HepG2 (cell line): ENCODE results near the gene RBM43. TPM values are rescaled to one million over a fixed set of nuclear protein-coding genes. Genes with fewer than 3 reads are reported as not detected.

Experiments
- ATAC-seq: fragments of 200-7000 bp; cut with Tn5 transposase; 3 replicates; pipeline ENCODE4 v1.9.1; 2020; ENCODE audit warnings: mild to moderate bottlenecking, moderate library complexity
- BruUV-seq: library from RNA; stranded (reverse); fragments of 400-500 nt; replicated peaks from 2 replicates; lab custom pipeline; 2021; lab: Mats Ljungman, UMichigan
- CTCF ChIA-PET: fragments of 300-600 bp; formaldehyde crosslinking; extraction: SDS; loops from one replicate; lab custom pipeline; 2021; ENCODE audit warnings: low total read pairs, inconsistent platforms, low intra/inter-chr PET ratio; lab: Yijun Ruan, JAX
- POLR2A ChIA-PET: fragments of 350-600 bp; sonication (Branson Sonifier 250); formaldehyde crosslinking; loops from one replicate; lab custom pipeline; 2020; ENCODE audit warnings: antibody characterized with exemption, inconsistent platforms; lab: Yijun Ruan, JAX
- DNase-seq: peaks from one replicate; pipeline ENCODE4 v3.0.0-alpha.2; 2015; ENCODE audit warnings: low spot score
- FAIRE-seq: peaks from 3 replicates; lab custom pipeline; 2011; peaks lifted over from hg19 to GRCh38; lab: Jason Lieb, UNC
- H2AFZ ChIP-seq: one replicate; pipeline ENCODE4 v1.6.1; 2011; ENCODE audit warnings: low read length, inconsistent platforms
- H3K27ac ChIP-seq: fragments of 300-600 bp; 3 replicates; pipeline ENCODE4 v1.8.0; 2011; ENCODE audit warnings: mixed run types, mild to moderate bottlenecking, mixed read lengths, low read length, inconsistent platforms; ENCODE audit not compliant: insufficient read depth; ENCODE audit errors: extremely low read length
- H3K27me3 ChIP-seq, 2 experiments: fragments of 200-600 bp in 1 of 2; 2 replicates in 1 of 2; 3 replicates in 1 of 2; pipeline versions ENCODE4 v1.6.0 to v1.8.0; 2011; ENCODE audit warnings: low read length in 2 of 2, mild to moderate bottlenecking in 2 of 2, moderate library complexity in 2 of 2, inconsistent platforms in 1 of 2; ENCODE audit not compliant: insufficient read depth in 2 of 2, control insufficient read depth in 1 of 2
- H3K36me3 ChIP-seq, 2 experiments: fragments of 200-600 bp in 1 of 2; replicated peaks in 1 of 2; 2 replicates in 1 of 2; 3 replicates in 1 of 2; pipeline versions ENCODE4 v1.5.1 to v1.8.0; 2011; ENCODE audit warnings: low read length in 2 of 2, inconsistent platforms in 1 of 2; ENCODE audit not compliant: insufficient read depth in 2 of 2, control insufficient read depth in 1 of 2
- H3K4me1 ChIP-seq: 2 replicates; pipeline ENCODE4 v1.5.1; 2012; ENCODE audit warnings: low read length, inconsistent platforms; ENCODE audit not compliant: insufficient read depth
- H3K4me2 ChIP-seq: 2 replicates; pipeline ENCODE4 v1.6.0; 2011; ENCODE audit warnings: low read depth, low read length, inconsistent platforms
- H3K4me3 ChIP-seq, 3 experiments: fragments of 200-600 bp in 1 of 3; sonication (generic), shearing (Covaris generic) in 1 of 3; replicated peaks in 1 of 3; 2 replicates each; pipeline ENCODE4 v1.5.1; 2011 to 2016; ENCODE audit warnings: low read length in 3 of 3, inconsistent platforms in 2 of 3, low read depth in 2 of 3, mild to moderate bottlenecking in 2 of 3, control low read depth in 1 of 3, mixed read lengths in 1 of 3; ENCODE audit not compliant: insufficient read depth in 1 of 3
- H3K79me2 ChIP-seq: one replicate; pipeline ENCODE4 v1.6.1; 2011; ENCODE audit warnings: low read length, inconsistent platforms; ENCODE audit not compliant: insufficient read depth
- H3K9ac ChIP-seq: 2 replicates; pipeline ENCODE4 v1.6.0; 2011; ENCODE audit warnings: mild to moderate bottlenecking, low read depth, low read length, inconsistent platforms; ENCODE audit not compliant: insufficient read depth
- H3K9me3 ChIP-seq: 2 replicates; pipeline ENCODE4 v1.5.1; 2012; ENCODE audit warnings: mild to moderate bottlenecking, low read length
- H4K20me1 ChIP-seq: 2 replicates; pipeline ENCODE4 v1.6.0; 2011; ENCODE audit warnings: inconsistent platforms, mild to moderate bottlenecking, low read length, moderate library complexity; ENCODE audit not compliant: insufficient read depth
- AHR ChIP-seq: IDR thresholded peaks from 2 replicates; pipeline ENCODE4 v1.6.1; 2018; ENCODE audit warnings: missing genetic modification reagents, missing compliant biosample characterization
- ARNT2 ChIP-seq: sonication (generic); formaldehyde crosslinking; IDR thresholded peaks from 2 replicates; pipeline ENCODE4 v1.8.0; 2022; ENCODE audit warnings: mild to moderate bottlenecking, low read depth, missing genetic modification reagents, moderate library complexity
- ATF5 ChIP-seq: sonication (generic); formaldehyde crosslinking; IDR thresholded peaks from 2 replicates; pipeline ENCODE4 v1.4.0; 2020; ENCODE audit warnings: mild to moderate bottlenecking, low read depth, missing genetic modification reagents
- HNRNPLL ChIP-seq: fragments of 200-400 bp; formaldehyde crosslinking; IDR thresholded peaks from 2 replicates; pipeline ENCODE4 v1.6.1; 2017; ENCODE audit warnings: mild to moderate bottlenecking, low read depth, low read length; ENCODE audit not compliant: poor library complexity, severe bottlenecking
- KDM2A ChIP-seq: sonication (generic); formaldehyde crosslinking; IDR thresholded peaks from 2 replicates; pipeline ENCODE4 v1.4.0; 2020; ENCODE audit warnings: low read depth, missing genetic modification reagents, borderline replicate concordance
- NFE2L2 ChIP-seq: fragments of 150-350 bp; IDR thresholded peaks from 2 replicates; pipeline ENCODE4 v1.6.1; 2014; ENCODE audit warnings: low read length
- THYN1 ChIP-seq: sonication (generic); formaldehyde crosslinking; IDR thresholded peaks from 2 replicates; pipeline ENCODE4 v1.8.1; 2023; ENCODE audit warnings: low read depth, mild to moderate bottlenecking, moderate library complexity, missing genetic modification reagents, borderline replicate concordance
- YEATS4 ChIP-seq: sonication (generic); formaldehyde crosslinking; IDR thresholded peaks from 2 replicates; pipeline ENCODE4 v1.4.0; 2020; ENCODE audit warnings: missing genetic modification reagents, borderline replicate concordance
- ZNF121 ChIP-seq: sonication (generic); formaldehyde crosslinking; IDR thresholded peaks from 2 replicates; pipeline ENCODE4 v1.5.0; 2020; ENCODE audit warnings: mild to moderate bottlenecking, missing genetic modification reagents
- ZNF431 ChIP-seq: sonication (generic); formaldehyde crosslinking; IDR thresholded peaks from 2 replicates; pipeline ENCODE4 v1.9.0; 2022; ENCODE audit warnings: missing genetic modification reagents, low read depth, mild to moderate bottlenecking, borderline replicate concordance
- ZNF432 ChIP-seq: sonication (generic); formaldehyde crosslinking; IDR thresholded peaks from 2 replicates; pipeline ENCODE4 v1.5.0; 2020; ENCODE audit warnings: missing genetic modification reagents, mild to moderate bottlenecking, borderline replicate concordance
- ZNF530 ChIP-seq: sonication (generic); formaldehyde crosslinking; IDR thresholded peaks from 2 replicates; pipeline ENCODE4 v1.5.0; 2020; ENCODE audit warnings: low read depth, mild to moderate bottlenecking, missing genetic modification reagents
- ZNF614 ChIP-seq: IDR thresholded peaks from 2 replicates; pipeline ENCODE4 v1.6.1; 2018; ENCODE audit warnings: missing biosample characterization, missing genetic modification reagents, inconsistent platforms, borderline replicate concordance
- ZSCAN22 ChIP-seq: sonication (generic); formaldehyde crosslinking; IDR thresholded peaks from 2 replicates; pipeline ENCODE4 v1.4.0; 2020; ENCODE audit warnings: mild to moderate bottlenecking, missing genetic modification reagents
- WGBS: methylation state at CpG from one replicate; pipeline ENCODE4 v1.1.6; 2017; ENCODE audit warnings: low lambda C conversion rate; 5-methylcytosine and 5-hydroxymethylcytosine counted together
- in situ Hi-C: cut with HindIII; loops from 2 replicates; pipeline ENCODE4 v1.10.0; 2017; ENCODE audit warnings: low pct_unique_long_range_greater_than_20kb; ENCODE audit not compliant: extremely low pct_ligation_motif_present
- intact Hi-C: fragments of 100-400 bp; cut with micrococcal nuclease; formaldehyde crosslinking; loops from one replicate; pipeline ENCODE4 v1.10.0; 2022; ENCODE audit not compliant: unreplicated experiment
- polyA plus RNA-seq, 8 experiments: library from polyadenylated mRNA; depleted of rRNA in 3 of 8; stranded (reverse) in 7 of 8; unstranded in 1 of 8; fragments of >200 nt; fragmentation: Illumina TruSeq in 4 of 8; extraction: Trizol in 4 of 8; gene quantifications; 2 replicates each; pipeline versions ENCODE4 v1.2.1 to v1.2.3, GENCODE V29; 2011 to 2016; ENCODE audit warnings: low read depth in 4 of 8, missing spikeins in 1 of 8, mixed read lengths in 1 of 8; ENCODE audit not compliant: insufficient read depth in 1 of 8
- total RNA-seq, 5 experiments: library from RNA; depleted of rRNA; stranded (reverse); fragments of >200 nt; fragmentation: Illumina TruSeq; extraction: Trizol; gene quantifications; 2 replicates each; pipeline ENCODE4 v1.2.3, GENCODE V29; 2016; ENCODE audit warnings: low read depth in 1 of 5
- TF ChIP-seq, protein P1 (sequence below): sonication (generic); formaldehyde crosslinking; IDR thresholded peaks from 2 replicates; pipeline ENCODE4 v1.4.0; 2020; ENCODE audit warnings: missing genetic modification reagents, borderline replicate concordance

The RBM43 gene
- total and polyA plus RNA-seq, 2 of the 13 experiments (the other 11 are each of a cell fraction or from before 2014, with no cell fraction given) = 0.31 to 0.70 TPM

DNA sequence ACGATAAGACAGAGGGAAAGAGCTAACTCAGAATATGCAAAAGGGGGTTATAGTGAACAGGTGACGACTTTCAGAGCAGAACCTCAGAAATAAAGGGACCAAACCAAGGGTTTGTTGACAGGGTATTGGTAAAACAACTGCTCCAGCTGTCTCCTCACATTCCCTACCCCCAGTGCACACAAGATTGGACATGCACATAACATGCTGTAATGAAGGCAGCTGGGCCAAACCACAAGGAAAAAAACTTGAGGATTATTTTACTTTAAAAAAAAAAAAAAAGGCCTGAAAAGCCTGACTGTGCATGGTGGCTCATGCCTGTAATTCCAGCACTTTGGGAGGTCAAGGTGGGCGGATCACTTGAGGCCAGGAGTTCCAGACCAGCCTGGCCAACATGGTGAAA, 3.5 kb downstream of the RBM43 start:
- intact Hi-C loops (no loop called here), in situ Hi-C loops (no loop called here)
- Histone ChIP-seq H3K27ac (no peak overlapping the region), H3K4me1 (peaks cover 19% of the 10 kb centered on the region), H3K4me2 (no peak overlapping the region), H3K27me3 (peaks cover 2 to 23% of the 10 kb centered on the region in 2 experiments; a peak in 4 of 5 replicates), H3K4me3 (no peak overlapping the region), H4K20me1 (no peaks in the 10 kb centered on the region), H2AFZ (no peak overlapping the region), H3K36me3 (no peaks in the 10 kb centered on the region), H3K79me2 (no peaks in the 10 kb centered on the region), H3K9me3 (no peaks in the 10 kb centered on the region), H3K9ac (no peak overlapping the region)
- DNase-seq = no peak
- no TSS peak for BruUV-seq
- ATAC-seq = no peak
- WGBS = 40% methylated on average over 3 of the region's 3 CpGs
- no peak for FAIRE-seq
- TF ChIP-seq AHR (CRISPR knock-in tag) (no peak), ZNF431 (no peak), ZNF614 (no peak), KDM2A (CRISPR knock-in tag) (no peak), THYN1 (CRISPR knock-in tag) (no peak), ZNF530 (CRISPR knock-in tag) (no peak), ZSCAN22 (no peak), HNRNPLL (no peak), ARNT2 (CRISPR knock-in tag) (no peak), ATF5 (no peak), YEATS4 (CRISPR knock-in tag) (no peak), ZNF432 (CRISPR knock-in tag) (no peak), NFE2L2 (no peak), ZNF121 (no peak)
- TF ChIP-seq, protein P1, sequence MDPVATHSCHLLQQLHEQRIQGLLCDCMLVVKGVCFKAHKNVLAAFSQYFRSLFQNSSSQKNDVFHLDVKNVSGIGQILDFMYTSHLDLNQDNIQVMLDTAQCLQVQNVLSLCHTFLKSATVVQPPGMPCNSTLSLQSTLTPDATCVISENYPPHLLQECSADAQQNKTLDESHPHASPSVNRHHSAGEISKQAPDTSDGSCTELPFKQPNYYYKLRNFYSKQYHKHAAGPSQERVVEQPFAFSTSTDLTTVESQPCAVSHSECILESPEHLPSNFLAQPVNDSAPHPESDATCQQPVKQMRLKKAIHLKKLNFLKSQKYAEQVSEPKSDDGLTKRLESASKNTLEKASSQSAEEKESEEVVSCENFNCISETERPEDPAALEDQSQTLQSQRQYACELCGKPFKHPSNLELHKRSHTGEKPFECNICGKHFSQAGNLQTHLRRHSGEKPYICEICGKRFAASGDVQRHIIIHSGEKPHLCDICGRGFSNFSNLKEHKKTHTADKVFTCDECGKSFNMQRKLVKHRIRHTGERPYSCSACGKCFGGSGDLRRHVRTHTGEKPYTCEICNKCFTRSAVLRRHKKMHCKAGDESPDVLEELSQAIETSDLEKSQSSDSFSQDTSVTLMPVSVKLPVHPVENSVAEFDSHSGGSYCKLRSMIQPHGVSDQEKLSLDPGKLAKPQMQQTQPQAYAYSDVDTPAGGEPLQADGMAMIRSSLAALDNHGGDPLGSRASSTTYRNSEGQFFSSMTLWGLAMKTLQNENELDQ (CRISPR knock-in tag) = no peak
- CTCF ChIA-PET = no interaction called here
- POLR2A ChIA-PET = no interaction called here
